NB4 (cell line): Measurements from ENCODE around the gene MEIS1.

Experiments
- DNase-seq: peaks from one replicate; pipeline ENCODE4 v3.0.0; 2010; ENCODE audit warnings: low read depth
- H3K4me3 ChIP-seq: one replicate; pipeline ENCODE4 v1.5.1; 2011; ENCODE audit warnings: mild to moderate bottlenecking, low read depth, low read length, moderate library complexity
- MYC ChIP-seq: IDR thresholded peaks from 2 replicates; pipeline ENCODE4 v1.6.1; 2011; ENCODE audit warnings: low read depth, low read length
- POLR2A ChIP-seq: IDR thresholded peaks from 2 replicates; pipeline ENCODE4 v1.6.1; 2011; ENCODE audit warnings: mild to moderate bottlenecking; ENCODE audit not compliant: insufficient read length; ENCODE audit errors: extremely low read depth
- TF ChIP-seq, protein P1 (sequence below): IDR thresholded peaks from 2 replicates; pipeline ENCODE4 v1.6.1; 2011; ENCODE audit warnings: low read depth, low read length
- TF ChIP-seq, protein P2 (sequence below): IDR thresholded peaks from one replicate; pipeline ENCODE4 v1.5.1; 2012; ENCODE audit warnings: low read depth, low read length

MEIS1 gene

DNA sequence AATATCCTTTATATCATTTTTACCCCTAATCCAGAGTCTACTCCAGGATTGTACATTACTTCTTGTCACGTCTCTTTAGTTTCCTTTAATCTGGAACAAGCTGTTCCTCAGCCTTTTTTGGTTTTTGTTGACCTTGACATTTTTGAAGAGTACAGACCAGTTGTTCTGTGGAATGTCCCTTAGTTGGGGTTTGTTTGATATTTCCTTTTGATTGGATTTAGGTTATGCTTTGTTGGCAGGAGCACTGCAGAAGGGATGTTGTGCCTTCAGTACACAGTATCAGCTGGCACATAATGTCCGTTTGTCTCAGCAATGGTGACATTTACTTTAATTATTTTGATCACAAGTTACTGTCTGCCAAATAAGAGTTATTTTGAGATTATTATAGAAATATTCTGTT is 160.6 kb downstream of the MEIS1 start:
- DNase-seq, result no peak
- TF ChIP-seq, protein P1, sequence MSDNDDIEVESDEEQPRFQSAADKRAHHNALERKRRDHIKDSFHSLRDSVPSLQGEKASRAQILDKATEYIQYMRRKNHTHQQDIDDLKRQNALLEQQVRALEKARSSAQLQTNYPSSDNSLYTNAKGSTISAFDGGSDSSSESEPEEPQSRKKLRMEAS, result no peak
- TF ChIP-seq MYC (no peak), POLR2A (no peak)
- TF ChIP-seq, protein P2, sequence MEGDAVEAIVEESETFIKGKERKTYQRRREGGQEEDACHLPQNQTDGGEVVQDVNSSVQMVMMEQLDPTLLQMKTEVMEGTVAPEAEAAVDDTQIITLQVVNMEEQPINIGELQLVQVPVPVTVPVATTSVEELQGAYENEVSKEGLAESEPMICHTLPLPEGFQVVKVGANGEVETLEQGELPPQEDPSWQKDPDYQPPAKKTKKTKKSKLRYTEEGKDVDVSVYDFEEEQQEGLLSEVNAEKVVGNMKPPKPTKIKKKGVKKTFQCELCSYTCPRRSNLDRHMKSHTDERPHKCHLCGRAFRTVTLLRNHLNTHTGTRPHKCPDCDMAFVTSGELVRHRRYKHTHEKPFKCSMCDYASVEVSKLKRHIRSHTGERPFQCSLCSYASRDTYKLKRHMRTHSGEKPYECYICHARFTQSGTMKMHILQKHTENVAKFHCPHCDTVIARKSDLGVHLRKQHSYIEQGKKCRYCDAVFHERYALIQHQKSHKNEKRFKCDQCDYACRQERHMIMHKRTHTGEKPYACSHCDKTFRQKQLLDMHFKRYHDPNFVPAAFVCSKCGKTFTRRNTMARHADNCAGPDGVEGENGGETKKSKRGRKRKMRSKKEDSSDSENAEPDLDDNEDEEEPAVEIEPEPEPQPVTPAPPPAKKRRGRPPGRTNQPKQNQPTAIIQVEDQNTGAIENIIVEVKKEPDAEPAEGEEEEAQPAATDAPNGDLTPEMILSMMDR, result no peak
- H3K4me3 ChIP-seq, result no peak overlapping the region

DNA sequence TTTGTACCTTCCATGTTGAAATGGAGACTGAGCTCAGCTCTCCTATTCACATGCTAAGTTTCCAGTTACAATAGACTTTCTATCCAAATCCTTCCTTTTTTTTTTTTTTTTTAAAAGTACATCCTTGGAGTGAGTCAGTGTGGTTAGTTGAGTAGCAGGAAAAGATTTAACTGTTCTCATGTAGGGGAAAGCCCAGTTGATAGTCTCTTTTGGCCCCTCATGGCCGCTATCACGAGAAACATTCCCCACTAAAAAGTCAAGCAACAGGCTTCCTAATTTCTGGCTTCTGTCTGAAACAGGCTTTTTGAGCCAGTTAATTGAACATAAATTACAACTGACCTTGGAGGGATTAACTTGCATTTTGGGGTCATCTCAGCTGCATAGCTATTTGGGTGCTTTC is 161.3 kb downstream of the MEIS1 start:
- DNase-seq, result no peak
- TF ChIP-seq POLR2A (no peak), MYC (no peak)
- TF ChIP-seq, protein P2, result no peak
- H3K4me3 ChIP-seq, result no peak overlapping the region

DNA sequence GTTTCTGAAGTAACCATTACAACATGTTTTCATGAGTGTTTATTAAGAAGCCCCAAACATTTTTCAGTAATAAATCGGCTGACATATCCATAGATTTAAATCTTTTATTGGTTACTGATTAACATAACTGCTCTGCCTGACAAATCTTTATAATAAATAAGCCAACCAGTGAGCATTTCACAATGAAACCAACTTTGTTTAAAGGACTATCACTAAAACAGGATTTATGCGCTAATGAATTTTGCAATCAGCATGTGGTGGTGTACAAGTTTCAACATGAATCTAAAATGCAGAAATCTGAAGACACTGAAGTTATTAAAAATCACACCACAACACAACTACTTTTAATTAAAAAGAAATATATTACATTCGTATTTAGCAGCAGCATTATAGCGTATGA is 166.7 kb downstream of the MEIS1 start:
- DNase-seq, result no peak
- H3K4me3 ChIP-seq, result no peak overlapping the region
- TF ChIP-seq POLR2A (no peak), MYC (no peak)
- TF ChIP-seq, protein P2, result no peak
- TF ChIP-seq, protein P1, result no peak

DNA sequence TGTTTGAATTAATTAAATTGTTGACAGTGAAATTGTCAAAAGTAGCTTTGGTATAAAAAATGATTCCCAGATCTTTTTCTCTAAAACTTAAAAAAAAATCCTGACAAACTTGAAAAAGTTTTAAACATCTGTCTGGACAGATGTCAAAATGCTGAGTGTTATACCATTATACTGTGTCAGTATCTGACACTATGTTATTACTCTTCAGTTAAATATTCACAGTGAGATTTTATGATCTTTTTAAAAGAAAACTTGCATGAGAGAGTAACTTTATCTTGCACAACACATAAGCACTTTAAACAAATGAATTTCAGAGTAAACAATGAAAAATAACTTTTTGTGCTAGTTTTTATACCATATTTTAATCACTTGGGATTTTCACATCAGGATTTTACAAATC is 167.4 kb downstream of the MEIS1 start:
- no peak overlapping the region for H3K4me3 ChIP-seq
- no peak for DNase-seq
- no peak for TF ChIP-seq POLR2A
- TF ChIP-seq, protein P1, result no peak
- no peak for TF ChIP-seq MYC
- TF ChIP-seq, protein P2, result no peak

DNA sequence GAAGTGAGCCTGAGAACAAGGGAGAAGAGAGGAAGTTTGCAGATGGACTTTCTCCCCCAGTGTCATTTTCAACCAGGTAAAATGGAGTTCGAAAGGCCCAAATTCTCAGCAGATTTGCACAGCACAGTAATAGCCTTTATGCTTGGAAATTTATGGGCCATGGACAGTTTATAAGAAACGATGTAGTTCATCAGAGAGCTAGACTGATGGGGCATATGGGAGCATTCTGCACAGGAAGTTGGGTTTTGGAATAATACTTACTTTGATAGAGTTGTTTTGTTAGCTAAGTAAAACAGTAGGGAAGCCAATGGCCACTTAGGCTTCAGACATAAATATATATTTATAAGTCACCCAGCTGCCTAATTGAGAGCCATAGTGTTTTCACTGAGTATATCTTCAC is 169.4 kb downstream of the MEIS1 start:
- TF ChIP-seq MYC, result no peak
- TF ChIP-seq, protein P1, result no peak
- TF ChIP-seq POLR2A, result no peak
- TF ChIP-seq, protein P2, result no peak
- DNase-seq, result no peak
- H3K4me3 ChIP-seq, result no peak overlapping the region

DNA sequence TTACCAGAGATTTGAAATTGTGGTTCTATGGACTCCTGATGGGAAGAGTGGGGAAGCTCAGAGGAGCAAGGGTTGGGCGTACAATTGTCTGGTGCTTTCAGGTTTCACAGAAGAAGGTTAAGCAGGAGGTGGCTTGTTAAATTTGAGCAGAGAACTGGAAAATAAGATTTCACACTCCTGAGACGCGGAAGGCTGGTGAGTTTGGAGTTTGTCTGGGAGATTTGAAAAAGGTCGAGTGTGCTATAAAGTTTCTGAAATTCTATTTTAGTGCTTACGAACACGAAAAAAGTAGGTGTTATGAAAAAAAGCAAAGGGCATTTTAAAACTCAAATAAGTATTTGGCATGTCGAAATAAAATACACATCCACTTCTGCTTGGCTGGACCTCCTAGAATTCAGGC is 170.1 kb downstream of the MEIS1 start:
- no peak for DNase-seq
- no peak overlapping the region for H3K4me3 ChIP-seq
- TF ChIP-seq, protein P1, result no peak
- TF ChIP-seq, protein P2, result no peak
- TF ChIP-seq POLR2A, result no peak
- no peak for TF ChIP-seq MYC
